ENCODE measurements around the gene CANT1.
"Not testable (repeated sequence)": the region's sequence is repeated elsewhere in the genome, so short reads cannot be mapped to it uniquely, and the experiment has no call there.

The CANT1 gene

DNA sequence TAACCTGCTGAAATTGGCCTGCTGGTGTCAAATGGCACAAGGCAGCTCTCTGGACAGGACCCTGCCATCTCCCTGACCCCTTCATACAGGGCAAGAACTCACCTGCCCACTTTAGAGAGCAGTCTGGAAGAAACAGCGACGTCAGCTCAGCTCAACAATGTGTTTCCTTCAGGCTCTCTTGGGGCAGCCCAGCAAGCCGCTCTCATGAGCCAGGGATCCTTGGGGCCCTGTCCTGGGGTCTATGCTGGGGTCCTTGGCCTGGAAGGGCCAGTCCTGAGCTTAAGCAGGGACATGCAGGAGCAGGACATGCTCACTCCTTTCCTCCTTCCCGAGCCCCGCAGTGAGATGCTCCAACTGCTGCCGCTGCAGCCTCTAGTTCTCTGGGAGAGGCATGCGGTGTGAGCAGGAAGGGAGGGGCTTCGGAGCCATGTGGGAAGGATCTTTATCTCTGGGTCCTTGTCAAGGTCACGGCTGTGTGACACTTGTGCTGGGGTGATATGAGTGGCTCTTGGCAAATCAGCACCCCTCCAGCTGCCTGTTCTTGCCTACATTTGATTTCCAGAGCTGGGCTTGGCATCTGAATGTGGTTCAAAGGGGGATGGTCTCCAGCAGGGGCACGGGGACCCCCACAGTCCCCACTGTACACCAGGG, 17.8 kb upstream of the CANT1 start:
- DNase-seq = no peak

DNA sequence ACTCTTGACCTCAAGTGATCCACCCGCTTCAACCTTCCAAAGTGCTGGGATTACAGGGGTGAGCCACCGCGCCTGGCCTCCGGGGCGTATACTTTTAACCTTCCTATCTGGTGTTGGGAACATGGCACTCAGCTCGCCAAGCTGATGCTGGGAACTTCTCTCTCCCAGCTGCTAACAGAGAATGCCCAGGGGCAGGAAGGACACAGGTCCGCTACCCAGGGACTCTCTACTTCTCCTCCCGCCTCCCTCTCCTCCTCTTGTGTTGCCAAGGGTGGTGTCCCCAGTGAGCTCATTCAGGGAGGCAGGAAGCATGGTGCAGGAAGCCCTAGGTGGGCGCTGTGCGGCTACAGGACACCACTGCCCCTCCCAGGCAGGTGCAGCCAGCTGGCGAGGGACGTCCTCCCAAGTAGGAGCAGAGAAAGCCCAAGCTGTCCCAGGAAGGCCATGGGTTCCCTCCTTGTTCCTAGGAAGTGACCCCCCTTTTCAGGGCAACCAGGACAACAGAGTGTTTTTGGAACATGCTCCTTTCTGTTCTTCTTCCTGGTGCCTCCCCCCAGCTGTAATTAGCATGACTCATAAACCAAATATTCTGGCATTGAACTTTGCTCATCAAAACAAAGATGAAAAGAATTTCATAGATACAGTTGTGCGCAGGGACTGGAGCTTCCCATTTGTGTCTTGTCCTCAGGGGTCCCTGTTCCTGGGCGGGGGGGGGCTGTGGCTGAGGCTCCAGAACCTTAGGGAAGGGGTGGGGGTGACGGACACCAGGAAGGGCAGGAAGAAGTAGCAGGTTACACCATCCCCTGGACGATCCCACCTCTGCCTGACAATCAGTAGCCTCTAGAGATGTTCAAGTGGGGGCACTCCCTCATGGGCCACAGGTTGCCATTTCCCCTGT, 17.1 kb upstream of the CANT1 start:
- peak; percentile 76 for DNase-seq

DNA sequence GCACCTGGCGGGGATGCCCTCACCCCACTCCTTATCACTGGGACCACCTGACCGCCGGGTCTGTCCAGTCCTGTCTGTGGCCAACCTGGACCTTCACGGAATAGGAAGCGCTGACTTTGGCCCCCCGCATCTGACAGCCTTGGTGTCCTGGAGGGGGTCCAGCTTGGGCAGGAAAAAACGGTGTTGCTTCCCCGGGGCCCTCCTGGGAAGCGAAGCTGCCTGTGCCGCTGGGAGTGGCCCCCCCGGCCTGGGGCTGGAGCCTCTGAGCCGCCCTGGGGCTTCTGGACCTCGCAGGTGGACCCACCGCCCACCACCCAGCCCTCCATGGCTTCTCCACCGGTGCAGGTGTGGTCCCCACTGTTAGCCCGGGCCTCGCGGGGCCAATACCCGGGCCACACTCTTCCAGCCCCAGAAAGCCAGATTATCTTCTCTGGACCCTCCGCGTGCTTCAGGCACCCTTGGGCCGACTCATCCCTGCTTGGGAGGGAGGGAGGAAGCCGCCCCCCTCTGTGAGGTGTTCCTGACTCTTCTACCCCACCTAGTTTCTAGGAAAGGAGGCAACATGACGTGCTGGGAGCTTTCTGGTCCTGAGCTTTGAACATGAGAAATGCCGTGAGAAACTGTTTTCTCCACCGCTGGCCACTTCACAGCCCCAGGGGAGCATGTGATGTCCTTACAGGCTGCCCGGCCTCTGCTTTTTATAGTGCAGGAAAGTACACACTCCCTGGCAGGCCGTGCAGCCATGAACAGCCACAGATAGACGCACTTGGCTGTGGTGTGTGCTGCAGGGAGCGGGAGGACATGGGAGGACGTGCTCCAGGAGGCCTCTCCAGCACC, 15.6 kb upstream of the CANT1 start:
- peak; percentile 39 for DNase-seq

DNA sequence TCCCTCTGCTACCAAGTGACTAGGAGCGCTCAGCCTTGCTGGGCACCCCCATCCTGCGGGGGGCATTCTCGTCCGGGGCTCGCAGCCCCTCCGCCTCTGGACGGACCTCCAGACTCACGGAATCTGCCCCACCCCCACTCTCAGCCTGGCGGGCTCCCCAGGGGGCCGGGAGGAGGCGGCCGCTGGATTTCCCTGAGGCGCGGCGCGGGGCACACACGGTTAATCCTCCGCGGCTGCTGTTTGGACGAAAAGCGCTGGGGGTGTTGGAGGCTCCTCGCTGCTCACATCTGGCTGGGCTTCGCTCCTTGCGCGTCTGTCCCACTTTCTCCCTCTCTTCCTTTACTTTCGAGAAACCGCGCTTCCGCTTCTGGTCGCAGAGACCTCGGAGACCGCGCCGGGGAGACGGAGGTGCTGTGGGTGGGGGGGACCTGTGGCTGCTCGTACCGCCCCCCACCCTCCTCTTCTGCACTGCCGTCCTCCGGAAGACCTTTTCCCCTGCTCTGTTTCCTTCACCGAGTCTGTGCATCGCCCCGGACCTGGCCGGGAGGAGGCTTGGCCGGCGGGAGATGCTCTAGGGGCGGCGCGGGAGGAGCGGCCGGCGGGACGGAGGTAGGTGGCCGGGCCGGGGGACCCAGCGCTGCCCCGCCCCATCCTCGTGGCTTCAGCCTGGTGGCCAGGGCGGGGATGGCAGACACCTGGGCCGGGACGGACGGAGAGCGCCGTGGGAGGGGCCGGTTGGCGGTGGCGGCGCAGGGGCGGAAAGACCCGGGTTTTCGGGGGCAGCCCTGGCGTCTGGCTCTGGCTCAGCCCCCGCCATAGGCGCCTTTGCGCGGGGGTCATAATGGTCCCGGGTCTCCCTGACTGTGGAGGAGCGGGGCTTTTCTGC, 14.6 kb upstream of the CANT1 start, which contains the start of gene C1QTNF1:
Gene C1QTNF1, plus strand, starts transcription at position 284 of the 886 bp plus-strand sequence. CDS start 19,800 bp downstream, outside the sequence.
- DNase-seq = no peak

DNA sequence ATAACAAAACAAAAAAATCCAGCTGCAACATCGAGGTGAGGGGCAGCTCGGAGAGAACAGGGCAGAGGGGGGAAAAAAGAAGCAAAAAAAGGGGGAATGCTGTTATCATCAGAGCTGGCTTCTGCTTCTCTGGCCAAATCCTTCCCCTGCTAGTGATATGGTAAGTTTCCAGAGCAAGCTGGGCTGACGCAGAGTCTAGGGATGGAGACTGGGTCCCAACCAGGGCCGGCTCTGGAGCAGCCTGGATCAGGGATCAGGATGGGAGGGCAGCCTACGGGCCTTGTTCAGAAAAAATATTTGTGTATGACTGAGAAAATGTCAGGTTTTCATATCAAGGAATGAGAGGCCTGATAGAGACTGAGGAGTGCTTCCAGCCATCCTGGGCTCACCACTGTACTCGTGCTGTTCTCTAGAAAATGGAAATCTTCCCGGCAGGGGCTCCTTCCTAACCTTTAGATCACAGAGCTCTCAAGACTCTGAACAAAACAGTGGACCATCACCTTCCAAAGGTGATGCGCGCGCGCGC, 13.7 kb upstream of the CANT1 start:
- DNase-seq = no peak

DNA sequence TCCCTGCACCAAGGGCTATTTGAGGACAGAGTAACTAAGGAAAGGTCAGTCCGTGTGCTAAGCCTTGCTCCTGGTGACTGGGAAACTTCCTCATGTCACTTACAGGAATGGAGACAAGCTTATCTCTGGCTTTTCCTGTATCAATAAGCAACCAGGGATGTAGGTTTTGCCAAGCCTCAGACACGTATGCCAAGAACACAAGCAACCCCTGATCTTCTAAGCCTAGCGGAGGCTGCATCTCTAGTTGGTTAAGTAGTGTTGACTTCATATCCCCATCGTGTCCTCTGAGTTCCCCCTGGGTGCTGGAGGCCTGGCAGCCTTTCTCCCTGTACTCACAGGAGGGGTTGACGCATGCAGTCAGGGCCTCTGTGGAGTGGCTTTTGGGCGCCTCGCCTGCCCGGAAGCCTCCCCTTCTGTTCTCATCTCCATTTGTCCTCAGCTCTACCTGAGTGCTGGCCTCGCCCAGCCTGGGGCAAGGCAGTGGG, 13.0 kb upstream of the CANT1 start:
- DNase-seq = peak; percentile 27

DNA sequence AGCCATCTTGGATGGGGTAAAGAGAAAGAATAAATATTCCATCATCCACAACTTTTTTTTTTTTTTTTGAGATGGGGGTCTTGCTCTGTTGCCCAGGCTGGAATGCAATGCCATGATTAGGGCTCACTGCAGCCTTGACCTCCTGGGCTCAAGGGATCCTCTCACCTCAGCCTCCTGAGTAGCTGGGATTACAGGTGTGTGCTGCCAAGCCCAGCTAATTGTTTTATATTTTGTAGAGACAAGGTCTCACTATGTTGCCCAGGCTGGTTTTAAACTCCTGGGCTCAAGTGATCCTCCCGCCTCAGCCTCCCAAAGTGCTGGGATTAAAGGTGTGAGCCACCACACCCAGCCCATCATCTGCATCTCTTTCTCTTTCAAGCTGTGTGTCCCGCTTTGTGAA, 12.4 kb upstream of the CANT1 start:
- DNase-seq = not testable (repeated sequence)

DNA sequence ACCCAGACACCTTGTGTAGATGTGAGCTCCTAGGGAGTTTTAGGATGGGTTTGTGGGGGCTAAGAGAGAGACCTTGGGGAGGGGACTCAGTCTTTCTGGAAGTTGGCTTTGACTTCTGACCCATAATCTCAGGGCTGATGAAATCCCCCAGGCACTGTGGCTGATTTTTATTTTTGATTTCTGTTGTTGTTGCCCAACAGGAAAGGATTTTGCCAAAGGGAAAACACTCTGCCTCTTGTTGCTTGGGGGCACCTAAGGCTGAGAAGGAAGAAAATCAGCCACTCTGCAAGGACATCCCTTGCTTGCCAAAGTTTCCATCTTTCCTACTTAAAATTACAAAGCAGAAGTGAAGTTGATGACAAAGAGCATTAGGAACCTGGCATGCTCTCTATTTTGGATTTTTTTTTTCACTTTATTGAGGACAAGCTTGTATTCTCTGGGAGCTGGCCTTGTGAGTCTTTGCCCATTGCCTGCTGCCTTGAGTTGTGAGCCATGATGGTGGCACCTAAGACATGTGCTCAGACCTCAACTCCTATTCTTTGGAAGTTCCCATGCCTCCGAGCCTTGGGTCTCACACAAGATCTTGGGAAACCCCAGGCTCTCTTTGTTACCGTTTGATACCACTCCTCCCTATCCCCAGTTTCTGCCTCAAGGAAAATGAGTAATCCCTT, 11.2 kb upstream of the CANT1 start:
- DNase-seq = no peak

DNA sequence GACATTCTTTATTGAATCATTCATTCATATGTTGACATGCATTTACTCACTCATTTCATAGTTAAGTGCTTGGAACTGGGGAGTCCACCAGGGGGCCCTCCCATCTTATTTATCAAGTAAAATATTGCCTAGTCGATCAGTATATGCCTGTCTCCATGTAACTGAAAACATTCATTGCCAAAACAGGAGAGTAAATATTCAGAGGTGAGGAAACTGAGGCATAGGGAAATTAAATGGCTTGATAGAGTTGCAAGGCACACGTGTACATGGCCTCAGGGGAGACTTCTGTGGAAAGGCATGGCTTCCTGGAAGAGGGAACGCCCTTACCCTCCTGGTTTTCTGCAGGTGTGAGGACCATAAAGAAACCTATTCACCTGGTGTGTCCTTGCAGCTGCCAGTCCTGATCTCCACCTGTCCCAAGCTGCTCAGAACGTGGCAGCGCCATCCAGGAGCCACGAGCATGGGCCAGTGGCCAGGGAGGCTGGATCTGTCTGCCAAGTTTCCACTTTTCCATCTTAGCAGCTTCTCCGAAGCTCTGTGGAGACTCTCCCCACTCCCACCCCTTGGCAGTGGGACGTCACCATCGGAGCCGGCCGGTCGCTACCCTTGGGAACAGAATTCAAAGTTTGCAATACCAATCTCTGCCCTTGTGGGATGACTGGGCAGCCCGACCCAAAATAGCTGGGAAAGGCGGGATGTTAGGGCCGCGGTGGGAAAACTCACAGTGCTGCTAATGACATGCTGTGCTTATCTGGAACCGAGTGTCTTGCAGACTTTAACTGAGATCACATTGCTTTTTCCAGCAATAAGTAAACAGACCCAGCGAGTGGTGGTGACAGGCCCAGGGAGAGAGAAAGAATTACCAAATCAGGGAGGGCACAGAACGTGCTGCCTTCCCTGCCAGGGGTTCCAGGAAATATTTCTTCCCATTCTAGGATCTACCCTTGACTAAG, 10.3 kb upstream of the CANT1 start:
- peak; percentile 78 for DNase-seq

DNA sequence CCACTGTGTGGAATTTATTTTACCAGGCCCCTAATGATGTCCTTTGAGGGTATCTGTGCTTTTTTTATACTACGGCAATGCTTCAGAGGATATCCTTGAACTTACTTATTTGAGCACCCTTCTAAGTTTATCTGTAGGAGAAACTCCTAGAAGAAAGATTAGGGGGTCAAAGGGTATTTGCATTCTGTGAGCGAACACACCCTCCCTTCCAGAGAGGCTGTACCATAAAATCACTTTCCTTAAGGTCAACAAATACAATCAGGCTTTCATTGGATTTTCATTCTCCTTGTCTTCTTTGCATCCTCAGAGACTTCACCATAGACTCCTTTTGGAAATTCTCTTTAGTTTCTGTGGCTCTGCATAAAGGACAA, 9.7 kb upstream of the CANT1 start:
- no peak for DNase-seq

DNA sequence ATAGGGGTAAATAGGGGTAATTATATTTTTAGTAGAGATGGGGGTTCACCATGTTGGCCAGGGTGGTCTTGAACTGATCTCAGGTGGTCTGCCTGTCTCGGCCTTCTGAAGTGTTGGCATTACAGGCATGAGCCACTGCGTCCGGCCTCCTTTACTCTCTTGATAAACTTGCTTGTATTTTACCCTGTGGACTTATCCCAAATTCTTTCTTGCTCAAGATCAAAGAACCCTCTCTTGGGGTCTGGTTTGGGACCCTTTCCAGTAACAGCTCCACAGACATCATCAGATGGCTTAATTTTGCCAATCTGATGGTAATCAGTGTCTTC, 8.8 kb upstream of the CANT1 start:
- DNase-seq = no peak

DNA sequence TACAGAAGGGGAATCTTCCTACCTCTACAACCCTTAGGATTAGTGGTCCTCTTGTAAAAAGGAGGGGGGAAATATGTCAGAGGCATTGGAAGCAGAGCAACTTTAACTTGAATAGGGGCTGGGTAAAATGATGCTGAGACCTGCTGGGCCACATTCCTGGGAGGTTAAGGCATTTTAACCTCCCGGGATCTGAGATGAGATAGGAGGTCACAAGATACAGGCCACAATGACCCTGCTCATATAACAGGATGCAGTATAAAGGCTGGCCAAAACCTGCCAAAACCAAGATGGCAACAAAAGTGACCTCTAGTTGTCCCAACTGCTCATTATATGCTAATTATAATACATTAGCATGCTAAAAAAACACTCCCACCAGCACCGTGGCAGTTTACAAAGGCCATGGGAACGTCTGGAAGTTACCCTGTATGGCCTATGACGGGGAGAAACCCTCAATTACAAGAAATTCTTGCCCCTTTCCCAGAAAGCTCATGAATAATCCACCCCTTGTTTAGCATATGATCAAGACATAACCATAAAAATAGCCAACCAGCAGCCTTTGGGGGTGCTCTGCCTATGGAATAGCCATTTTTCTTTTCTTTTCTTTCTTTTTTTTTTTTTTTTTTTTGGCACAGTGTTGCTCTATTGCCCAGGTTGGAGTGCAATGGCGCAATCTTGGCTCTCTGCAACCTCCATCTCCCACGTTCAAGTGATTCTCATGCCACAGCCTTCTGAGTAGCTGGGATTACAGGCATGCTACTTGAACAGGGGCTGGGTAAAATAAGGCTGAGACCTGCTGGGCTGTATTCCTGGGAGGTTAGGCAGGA, 8.2 kb upstream of the CANT1 start:
- DNase-seq = no peak

DNA sequence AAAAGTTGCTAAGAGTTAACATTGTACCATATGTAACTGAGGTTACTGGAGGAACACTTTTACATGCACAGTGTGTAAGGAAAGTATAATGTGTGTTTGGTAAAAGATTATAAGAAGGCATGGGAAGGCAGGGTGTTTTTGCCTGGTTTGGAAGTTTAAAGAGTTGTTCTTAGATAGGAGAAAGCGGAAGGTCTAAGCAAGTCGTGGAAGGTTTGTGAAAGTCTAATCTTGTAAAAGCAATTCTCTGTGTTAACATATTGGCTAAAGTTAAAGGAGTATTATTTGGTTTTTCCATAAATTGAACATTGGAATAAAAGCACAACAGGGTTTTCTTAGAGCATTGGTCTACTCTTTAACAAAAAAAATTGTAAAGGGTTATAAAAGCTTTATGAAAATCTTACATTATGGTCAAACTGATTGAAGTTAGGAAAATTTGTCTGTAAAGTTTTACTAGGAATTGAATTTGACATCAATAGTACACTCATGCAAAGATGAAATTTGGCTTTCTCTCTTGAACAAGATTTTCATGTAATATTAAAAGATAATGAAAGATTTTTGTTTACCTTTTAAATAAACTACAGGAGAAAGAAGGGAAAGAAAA, 4.7 kb upstream of the CANT1 start:
- DNase-seq = no peak

DNA sequence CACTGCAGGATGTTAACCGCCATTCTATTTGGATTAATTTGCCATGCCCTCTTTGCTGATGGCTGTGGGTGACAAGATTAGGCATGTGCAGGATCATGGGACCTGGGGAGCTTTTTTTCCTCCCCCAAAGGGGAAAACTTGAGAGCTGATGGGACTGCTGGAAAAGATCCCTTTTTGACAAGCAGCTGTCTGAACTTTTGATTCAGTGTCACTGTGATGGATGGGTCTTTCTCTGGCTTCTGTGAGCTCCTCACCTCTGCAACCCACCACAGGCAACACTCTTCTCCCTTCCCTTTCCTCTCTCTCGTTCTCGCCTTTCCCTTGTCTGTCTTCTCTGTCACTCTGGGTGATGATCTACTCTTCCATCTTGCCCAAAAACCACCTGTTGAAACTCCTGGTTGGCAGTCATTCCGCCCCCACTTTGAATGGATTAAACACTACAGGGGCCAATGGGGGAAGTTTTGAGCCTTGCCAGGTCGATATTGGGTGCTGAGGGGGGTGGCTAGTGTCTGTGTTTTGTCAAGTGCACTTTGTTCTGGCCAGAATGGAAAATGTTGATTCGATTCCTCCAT, 3.1 kb upstream of the CANT1 start:
- DNase-seq = no peak

DNA sequence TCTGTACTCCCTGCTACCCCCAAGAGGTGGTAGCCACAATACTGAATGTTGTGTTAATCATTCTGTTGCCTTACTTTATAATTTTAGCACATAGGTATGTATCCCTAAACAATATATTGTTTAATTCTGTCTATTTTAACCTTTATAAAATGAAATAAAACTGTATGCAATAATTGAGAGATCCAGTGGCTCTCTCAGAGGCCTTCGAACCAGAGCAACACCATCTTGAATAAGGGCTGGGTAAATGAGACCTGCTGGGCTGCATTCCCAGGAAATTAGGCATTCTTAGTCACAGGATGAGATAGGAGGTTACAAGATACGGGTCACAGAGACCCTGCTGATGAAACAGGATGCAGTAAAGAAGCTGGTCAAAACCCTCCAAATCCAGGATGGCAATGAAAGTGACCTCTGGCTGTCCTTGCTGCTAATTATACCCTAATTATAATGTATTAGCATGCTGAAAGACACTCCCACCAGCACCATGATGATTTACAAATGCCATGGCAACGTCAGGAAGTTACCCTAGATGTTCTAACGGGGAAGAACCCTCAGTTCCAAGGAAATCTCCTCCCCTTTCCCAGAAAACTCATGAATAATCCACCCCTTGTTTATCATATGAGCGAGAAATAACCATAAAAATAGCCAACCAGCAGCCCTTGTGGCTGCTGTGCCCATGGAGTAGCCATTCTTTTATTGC, 2.0 kb upstream of the CANT1 start:
- DNase-seq = no peak

DNA sequence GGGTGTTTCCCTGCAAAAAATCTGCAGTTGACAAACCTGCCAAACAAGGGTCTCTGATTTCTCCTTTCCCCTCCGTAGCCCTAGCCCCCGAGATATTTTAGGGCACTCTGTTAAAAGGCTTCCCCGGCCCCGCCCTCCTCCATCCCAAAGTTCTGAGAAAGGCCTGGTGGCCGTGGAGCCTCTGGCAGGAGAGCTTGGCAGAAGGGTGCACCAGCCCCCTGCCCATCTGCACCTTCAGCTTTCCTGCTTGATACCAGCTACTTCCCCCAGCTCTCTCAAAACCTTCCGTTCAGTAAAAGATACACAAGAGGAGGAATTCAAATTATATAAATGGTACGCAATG, 711 bp upstream of the CANT1 start:
- DNase-seq = no peak

DNA sequence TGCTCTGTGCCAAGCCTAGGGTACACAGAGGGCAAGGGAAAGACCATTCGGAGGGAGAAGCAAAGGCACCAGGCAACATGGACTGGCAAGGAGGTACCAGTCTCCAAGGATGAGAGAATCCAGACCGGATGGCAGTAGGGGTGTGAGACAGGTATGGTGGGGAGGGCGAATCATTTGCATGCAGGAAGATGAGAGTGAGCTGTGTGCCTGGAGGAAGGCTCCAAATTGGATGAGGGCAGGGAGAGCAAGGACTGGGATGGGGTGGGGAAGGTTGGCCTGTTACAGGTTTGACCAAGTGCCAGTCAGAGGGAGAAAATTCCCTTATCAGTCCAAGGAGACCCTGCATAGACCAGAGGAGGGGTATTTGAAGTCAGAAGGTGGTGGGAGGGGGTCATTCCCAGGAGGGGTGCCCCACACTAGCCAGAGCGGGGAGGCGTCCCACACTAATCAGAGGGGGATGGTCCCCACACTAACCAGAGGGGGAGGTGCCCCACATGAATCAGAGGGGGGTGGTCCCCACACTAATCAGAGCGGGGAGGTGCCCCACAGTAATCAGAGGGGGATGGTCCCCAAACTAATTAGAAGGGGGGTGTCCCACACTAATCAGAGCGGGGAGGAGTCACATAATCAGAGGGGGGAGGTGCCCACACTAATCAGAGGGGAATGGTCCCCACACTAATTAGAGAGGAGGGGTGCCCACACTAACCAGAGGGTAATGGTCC, 737 bp downstream of the CANT1 start:
- DNase-seq = no peak
